ENCODE measurements around the gene BICD2.

GRCh38 chr9:92727716-92728700 is 36.6 kb downstream of the BICD2 start:
- TF ChIP-seq, protein P1, sequence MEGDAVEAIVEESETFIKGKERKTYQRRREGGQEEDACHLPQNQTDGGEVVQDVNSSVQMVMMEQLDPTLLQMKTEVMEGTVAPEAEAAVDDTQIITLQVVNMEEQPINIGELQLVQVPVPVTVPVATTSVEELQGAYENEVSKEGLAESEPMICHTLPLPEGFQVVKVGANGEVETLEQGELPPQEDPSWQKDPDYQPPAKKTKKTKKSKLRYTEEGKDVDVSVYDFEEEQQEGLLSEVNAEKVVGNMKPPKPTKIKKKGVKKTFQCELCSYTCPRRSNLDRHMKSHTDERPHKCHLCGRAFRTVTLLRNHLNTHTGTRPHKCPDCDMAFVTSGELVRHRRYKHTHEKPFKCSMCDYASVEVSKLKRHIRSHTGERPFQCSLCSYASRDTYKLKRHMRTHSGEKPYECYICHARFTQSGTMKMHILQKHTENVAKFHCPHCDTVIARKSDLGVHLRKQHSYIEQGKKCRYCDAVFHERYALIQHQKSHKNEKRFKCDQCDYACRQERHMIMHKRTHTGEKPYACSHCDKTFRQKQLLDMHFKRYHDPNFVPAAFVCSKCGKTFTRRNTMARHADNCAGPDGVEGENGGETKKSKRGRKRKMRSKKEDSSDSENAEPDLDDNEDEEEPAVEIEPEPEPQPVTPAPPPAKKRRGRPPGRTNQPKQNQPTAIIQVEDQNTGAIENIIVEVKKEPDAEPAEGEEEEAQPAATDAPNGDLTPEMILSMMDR (IDR thresholded peaks at IDR 0.05) = no peak
- TF ChIP-seq ZFX (IDR thresholded peaks at IDR 0.05; ENCODE audit: borderline replicate concordance) = no peak

All from 22Rv1 (cell line).